HG03558 (cell line): ENCODE measurements around the gene SALL3.
"Not testable (repeated sequence)": the region's sequence is repeated elsewhere in the genome, so short reads cannot be mapped to it uniquely, and the experiment has no call there.

Experiments
- ATAC-seq: cut with Tn5 transposase; IDR thresholded peaks from one replicate; pipeline ENCODE4 v1.9.1; 2021; ENCODE audit warnings: moderate number of reproducible peaks; ENCODE audit not compliant: unreplicated experiment; ENCODE audit errors: extremely low read depth

SALL3 gene

DNA sequence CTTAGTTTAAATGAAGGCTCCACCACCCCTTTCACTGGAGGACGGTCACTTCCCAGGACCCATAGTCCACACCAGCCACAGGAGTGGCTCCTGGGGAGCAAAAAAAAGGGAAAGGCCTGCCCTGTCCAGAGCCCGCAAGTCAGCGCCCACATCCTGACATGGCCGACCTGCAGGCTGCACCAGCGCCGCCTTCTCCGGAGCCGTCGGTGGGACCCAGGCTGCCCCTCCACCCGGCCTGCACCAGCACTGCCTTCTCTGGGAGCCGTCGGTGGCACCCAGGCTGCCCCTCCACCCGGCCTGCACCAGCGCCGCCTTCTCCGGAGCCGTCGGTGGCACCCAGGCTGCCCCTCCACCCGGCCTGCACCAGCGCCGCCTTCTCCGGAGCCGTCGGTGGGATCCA is 14.9 kb upstream of the SALL3 start:
- not testable (repeated sequence) for ATAC-seq

DNA sequence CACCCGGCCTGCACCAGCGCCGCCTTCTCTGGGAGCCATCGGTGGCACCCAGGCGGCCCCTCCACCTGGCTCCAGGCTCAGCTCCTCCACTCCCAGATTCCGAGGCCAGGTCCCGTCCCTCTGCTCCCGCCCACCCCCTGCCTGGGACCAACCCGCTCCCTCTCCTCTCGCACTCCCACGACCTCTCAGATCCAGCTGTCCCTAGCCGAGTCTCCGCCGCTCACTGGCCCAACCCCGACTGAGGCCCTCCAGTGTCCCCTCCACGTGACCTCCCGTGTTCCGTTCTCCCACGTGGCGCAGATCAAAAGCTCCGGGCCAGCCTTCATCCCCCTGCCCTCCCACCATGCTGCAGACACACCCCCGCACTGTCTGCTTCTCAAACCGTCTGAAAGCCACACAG is 14.4 kb upstream of the SALL3 start:
- no peak for ATAC-seq

DNA sequence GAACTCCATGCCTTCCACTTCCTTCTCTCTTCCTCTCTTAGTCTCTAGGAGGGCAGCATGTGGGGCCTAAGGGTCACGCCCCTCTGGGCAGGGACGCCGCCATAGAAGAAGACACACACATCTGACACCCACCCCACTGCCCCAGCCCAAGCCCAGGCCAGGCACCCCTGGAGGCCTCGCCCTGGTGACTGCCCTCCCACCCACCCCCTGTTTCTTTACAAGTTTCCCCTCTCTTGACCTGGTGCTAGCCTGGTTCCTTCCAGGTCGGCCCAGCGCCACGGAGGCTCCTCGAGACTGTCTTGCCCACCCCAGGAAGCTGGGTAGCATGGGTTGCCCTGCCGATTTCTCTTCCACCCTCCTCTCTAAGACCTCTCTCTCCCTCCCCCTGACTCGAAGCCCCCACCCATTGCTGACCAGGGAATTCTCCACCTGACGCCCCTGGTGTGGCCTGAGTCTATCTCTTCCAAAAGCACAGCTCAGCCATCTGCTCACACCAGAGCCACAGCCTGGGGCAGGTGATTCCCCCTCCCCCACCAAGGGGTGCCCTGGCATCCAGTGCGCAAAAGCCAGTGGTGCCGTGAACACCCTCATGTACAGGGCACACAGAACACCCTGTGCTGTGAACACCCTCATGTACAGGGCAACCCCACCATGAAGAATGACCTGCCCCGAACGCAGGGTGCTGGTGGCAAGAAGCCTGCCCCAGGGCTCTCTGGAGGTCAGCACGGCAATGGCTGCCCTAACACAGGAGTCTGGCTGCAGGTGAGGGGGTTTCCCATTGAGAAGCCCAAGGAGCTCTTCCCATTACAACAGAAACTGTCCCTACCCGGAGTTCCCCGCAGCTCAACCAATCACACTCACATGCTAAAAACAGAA is 13.5 kb upstream of the SALL3 start:
- ATAC-seq: no peak

DNA sequence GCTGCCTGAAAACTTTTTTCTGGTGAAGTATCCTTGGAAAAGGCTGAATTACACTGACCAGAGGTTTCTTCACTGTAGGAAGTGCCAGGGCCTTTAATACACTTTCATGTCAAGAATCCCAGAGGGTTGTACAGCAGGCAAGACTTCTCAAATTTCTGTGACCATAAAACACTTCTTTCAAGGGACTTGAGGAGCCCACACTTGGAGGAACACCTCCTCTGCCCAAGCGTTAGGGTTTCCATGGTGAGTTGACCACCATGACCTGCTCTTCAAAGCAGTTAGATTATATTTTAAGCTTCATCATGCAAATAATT is 12.9 kb upstream of the SALL3 start:
- no peak for ATAC-seq

- no peak for ATAC-seq
These were observed 11.9 kb upstream of the SALL3 start for GRCh38 chr18:78967692-78968091.

DNA sequence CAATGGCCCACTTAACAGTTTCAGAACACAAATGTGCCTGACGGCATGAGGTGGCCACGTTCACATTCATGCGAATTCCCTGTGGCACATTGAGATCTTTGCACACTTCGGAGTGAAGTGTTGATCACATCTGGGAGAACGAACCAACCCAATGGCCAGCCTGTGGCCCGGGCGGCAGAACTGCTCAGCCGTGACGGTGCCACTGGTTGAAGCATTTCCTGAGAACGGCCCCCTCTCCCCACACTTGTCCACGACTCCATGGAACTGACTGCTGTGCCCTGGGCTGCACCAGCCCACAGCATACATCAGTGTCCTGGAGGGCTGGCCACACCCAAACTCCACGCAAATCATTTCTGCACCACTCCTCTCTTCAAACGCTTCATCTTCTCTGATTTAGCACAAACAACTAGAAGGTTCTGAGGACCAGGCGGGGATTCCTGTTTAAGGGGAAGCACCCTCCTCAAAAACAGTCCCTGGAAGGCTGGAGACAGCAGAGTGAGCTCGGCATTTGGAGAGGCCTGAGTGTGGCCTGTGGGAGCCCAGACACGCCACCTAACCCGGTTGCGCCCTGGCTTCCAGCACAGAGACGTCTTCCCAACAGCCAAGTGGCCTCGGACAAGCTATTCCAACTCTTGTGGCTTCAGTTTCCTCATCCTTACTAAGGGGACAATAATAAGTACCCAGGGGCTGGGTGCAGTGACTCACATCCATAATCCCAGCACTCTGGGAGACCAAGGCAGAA is 9.9 kb upstream of the SALL3 start:
- no peak for ATAC-seq

DNA sequence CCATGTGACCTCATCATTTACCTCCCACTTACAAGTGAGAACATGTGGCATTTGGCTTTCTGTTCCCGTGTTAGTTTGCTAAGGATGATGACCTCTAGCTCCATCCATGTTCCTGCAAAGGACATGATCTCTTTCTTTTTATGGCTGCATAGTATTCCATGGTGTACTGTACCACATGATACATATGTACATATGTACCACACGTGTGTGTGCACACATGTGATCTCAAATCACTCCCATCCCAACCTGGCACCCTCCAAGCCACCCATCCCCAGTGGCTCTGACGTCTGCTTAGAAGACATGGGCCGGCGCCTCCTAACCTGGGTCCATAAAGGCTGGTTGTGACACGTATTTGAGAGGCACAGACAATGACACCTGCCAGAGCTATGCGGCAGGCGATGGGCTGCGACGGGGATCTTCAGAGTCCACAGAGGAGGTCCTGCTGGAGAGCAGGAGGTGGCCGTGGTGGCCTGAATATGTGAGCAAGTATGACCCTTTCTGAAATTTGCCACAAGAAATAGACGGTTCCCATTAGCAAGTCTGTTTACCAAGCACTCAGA is 8.8 kb upstream of the SALL3 start:
- ATAC-seq: no peak

- ATAC-seq: no peak
These were observed 7.9 kb upstream of the SALL3 start for GRCh38 chr18:78971511-78972245.

GRCh38 chr18:78972385-78972918 is 7.2 kb upstream of the SALL3 start:
- no peak for ATAC-seq

DNA sequence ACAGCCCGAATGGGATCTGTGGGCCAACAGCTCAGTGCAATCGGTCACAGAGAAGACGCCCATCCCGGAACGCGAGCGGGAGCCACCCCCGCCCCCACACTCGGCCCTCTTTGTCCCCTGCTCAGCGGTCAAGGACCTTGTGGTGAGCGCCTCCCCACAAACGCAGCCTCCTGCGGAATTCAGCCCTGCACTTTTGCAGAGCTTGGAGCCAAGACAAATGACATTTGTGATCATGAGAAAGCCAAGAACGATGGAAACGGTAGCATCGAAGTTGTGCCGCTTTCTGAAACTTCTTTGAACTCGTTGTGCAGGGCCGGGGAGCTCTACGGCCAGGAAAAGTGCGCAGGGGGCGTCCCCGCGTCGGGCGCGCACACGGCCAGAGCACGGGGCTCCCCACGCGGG is 6.7 kb upstream of the SALL3 start:
- no peak for ATAC-seq

DNA sequence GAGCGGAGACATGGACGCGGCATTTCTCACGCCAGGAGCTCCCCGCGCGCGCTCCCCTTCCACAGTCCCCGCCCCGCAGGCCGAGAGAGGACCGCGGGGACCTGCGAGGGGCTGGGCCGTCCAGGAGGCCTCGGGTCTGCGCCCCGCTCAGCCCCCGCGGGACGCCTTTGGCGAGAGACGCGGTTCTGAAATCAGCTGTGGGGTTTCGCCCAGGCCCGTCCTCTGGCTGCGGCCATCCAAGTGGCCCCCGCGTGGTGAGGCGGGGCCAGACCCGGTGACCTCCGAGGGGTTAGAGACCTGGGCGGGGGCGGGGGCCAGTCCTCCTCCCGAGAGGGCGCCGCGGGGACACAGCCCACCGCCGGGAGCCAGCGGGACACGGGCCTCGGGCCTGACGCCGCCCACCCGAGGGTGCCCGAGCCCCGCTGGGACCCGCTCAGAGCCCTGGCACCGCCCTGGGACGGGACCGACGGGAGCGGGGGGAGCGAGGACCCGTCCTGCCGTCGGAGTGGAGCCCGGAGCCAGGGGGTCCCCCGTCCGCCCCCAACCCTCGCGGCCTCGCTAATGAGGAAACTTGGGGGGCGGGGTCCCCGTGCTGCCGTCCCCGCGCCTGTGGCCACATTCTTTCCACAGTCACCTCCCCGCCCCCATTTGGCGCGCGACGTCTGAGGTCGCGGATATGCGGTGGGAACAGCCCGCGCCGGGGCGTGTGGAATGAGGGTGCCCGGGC is 6.1 kb upstream of the SALL3 start:
- ATAC-seq: no peak

DNA sequence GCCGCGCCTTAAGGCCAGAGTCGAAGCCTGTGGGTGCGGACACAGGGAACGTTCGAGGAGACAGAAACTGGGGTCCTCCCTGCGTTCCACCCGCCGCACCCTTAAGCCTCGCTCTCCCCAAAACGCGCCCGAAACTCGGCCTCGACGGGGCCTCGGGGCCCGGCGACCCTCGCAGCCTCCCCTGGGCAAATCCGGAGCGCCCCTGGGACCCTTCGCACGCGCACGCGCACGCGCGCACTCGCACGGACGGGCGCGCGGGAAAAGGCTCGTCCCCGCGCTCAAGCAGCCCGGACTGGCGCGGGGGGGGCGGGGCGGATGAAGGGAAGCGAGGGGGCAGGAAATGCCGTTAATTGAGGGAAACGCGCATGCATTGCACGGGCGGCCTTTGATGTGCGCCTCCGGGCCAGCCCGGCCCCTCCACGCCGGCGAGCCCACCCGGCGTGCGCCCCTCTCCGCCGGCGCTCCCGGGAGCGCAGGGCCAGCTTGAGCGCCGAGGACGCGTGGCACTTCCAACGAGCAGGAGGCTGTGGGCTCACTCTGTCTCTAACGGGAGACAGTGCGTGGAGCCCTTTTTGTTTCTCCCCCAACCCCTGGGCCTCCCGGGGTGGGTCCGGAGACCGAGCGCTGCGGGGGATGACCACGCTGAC is 5.4 kb upstream of the SALL3 start:
- no peak for ATAC-seq

DNA sequence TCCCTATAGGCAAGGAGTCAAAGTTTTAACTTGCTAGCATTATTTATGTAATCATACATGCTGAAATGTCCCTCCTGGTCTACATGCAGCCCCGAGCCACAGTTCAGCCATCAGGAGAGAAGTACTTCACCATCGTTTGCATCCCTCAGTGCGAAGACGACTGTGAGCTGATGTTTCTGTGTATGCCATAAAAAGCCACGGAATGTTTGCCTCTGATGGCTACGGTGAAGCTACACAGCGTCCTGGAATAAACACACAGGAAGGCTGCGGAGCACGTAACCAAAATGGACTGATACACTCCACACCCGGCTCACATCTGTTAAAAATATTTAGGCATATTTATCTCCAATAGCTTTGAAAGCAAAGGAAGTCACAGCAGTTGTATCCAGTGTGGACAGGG is 4.3 kb upstream of the SALL3 start:
- ATAC-seq: no peak

DNA sequence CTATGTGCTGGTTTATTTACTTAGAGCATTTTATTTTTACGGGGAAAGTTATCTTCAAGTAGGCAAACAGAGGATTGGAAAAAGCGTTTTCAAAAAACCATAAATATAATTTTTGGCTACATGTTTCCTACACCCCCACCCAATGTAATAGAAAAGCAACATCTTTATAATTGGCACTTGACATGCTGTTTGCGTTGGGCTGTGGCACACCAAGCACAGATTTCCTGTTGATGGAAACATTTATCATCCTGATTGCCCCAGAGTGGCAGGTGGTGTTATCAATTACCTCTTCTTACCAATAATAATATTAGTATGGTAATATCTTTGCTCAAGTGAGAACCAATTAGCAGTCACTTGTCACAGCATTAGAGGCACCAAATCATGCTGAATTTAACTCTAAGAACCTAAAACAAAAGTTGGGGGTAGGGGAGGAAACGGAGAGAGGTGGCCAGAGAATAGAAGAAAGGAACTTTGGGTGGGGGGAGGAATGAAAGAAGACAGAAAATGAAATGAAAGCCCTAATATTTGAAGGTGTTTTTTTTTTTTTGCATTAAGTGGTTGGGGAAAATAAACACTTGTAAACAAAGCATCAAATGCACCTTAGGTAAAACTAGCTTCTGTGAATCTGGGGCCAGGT is 3.8 kb upstream of the SALL3 start:
- no peak for ATAC-seq

DNA sequence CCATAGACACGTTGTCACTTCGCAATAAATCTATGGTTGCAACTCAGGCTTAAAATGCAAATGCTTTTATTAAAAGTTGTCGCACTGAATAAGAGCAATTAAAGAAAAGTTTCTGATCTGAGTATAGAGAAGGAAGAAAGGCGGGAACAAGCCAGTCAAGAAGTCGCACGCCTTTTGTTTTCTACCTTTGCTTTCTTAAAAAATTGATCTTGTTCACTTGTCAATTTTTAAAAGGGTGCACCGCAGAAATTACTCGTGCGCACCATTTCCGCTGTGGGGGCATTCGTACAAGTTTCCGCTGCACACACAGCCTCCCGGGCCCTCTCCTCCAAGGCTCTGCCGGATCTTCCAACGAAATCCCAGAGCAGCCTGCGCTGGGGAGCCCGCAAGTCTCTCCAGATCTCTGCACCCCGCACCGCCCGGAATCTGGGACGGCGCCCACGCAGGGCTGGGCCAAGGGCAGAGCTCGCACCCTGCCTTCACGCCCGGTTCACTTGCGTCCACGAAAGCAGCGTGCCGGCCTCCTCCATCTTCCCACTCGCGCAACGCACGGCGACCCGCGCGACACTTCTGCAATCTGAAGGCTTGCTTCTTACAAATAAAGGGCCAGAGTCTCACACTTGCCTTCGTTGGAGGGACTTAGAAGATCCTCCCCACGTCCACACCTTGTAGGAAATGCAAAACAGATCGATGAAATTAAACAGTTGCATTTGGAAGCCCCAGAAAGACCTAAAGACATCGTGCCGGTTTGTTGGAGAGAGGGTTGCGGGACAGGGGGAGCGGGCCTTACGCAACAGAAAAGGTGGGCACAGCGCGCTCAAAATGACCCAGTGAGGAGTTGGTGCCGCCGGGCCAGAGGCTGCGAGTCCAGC is 2.6 kb upstream of the SALL3 start:
- no peak for ATAC-seq

DNA sequence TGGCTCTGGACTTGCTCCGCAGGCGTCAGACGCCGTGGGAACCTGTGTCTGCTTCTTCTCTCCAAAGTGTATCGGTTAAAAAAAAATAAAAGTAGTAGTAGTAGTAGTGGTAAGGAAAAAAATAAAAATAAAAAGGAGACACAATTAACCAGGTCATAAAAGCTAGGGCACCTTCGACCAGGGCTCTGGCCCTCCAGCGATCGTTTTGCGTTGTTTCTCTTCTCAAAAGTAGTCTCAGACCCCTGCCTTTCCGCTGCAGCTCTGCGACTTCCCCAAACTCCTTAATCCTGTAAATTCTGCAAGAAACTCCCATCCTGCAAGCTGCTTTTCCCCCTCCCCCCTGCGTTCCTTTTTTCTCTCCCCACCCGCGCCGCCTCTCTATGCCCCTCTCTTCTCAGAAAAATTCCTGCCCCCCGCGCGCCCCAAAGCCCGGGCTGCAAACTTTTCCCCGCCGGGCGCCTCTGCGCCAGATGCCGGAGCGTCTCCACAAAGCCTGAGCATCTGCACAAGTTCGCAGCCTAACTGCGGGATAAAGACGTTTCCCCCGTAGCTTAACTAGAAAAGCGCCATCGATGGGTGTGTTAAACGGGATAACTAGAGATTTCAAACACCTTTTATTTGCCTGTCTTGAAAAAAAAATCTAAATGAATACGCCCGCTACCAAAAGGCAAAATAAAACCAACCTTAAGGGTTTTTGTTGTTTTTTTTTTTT is 1.8 kb upstream of the SALL3 start:
- no peak for ATAC-seq

DNA sequence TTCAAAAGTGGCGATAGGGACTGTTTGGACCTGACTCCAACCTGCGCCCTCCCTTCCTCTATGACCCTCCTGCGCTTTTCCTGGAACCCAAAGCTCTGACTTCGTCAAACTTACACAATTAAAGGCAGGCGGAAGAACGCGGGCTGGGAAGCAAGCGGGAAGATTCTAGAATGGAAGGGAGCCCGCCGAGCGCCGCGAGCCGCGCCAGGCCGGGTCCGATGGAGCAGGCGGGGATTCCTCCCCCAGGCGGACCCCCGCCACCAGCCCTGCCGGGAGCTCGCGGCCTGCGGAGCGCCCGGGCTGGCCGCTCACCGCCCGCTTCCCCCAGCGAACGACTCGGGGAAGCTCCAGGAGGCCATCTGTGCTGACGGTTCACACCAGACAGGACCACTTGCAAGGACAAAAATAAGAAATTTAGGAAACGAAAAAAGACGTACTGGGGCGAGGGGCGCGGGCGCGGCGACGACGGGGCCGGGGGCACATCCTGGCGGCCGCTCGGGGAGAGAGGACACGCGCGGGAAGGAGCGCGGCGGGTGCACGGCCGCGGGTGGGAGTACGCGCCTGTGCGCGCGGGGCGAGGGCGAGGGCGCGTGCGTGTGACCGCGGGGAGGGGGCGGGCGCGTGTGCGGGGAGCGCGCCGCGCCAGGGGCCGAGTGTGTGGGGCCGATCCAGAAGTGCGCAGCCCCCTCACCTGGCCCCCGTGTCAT is 1.1 kb upstream of the SALL3 start:
- no peak for ATAC-seq
